HG03196 (cell line): ENCODE measurements around the gene AFF3.
"Not testable (repeated sequence)": the region's sequence is repeated elsewhere in the genome, so short reads cannot be mapped to it uniquely, and the experiment has no call there.

Experiments
- ATAC-seq: cut with Tn5 transposase; IDR thresholded peaks from one replicate; pipeline ENCODE4 v1.9.1; 2021; ENCODE audit not compliant: unreplicated experiment

Gene AFF3

DNA sequence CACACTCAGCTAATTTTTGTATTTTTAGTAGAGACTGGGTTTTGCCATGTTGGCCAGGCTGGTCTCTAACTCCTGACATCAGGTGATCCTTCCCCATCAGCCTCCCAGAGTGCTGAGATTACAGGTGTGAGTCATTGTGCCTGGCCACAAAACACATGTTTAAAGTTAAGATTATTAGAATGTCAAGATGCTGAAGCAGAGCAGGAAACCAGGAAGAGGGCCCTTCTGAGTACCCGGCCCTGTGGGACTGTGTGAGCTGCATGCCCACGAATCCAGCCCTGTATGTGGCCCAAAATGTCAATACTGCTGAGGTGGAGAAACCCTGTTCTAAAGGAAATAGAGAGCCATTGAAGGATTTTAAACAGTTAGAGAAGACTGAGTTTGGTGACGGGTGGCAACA lies 621.6 kb downstream of the AFF3 start:
- ATAC-seq = no peak

DNA sequence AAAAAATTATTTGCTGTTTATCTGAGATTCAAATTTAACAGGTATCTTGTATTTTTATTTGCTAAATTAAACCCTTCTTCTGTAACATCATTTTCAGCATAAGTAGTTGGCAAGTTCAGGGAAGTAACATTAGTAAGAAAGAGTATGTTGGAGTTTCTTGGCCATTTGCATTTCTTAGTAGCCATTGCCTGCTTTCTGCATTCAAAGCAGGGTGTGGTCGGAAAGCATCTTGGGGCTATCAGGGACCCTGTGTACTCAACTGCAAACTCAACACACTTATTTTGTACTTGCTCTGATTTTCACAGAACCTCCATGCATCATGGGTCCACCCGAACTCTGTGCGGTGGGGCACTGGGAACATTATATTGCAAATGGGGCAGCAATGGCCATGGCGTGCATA lies 622.2 kb downstream of the AFF3 start:
- ATAC-seq = no peak

DNA sequence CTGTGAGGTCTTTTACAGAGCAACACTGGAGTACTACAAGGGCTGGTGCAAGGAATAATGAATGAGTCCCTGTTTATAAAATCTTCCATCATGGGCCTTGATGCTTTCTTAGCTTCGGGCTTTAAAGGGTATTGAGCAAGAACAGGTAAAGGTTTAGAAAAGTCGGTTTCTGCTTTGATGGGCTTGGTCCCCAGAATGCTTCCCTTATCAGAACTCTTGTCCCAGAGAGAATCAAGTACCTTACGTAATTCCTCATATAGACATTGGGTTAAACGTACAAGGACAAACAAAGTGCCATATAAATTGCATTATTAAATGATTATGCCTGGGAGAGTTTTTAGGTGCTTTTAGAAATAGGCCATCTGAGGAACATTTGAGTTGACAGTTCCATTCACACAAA lies 628.0 kb downstream of the AFF3 start:
- ATAC-seq = no peak

DNA sequence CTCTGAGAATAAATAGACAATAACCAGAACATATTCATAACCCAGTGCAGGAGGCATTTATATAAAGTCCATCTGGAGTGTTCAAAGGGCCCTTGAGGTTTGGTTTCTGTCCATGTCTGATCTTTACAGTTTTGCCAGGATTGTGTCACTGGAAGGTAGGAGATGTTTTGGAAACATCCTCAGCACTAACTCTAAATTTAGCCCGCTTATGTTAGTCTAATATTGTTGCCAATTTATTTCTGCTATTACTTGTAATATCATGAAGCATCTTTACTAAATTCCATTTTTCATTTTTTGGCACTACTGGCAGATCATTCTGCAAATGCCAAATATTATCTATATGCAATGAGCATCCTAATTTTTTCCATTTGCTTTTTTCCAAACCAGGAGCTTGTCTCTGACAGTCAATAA lies 630.2 kb downstream of the AFF3 start:
- no peak for ATAC-seq

DNA sequence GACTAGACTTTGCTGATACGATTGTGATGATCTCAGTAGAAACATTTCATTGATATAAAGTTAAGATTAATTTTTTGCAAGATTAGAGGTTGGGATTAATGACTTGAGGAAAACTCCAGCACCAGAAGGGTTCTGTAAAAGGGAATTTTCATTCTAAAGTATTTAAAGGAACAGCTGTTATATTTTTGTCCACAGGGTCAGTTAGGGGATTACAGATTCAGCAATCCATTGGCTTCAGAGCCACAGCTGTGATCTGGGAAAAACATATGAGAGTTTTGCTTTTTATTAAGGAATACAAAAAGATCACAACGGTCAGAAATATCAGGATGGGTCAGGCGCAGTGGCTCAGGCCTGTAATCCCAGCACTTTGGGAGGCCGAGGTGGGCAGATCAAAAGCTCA lies 633.0 kb downstream of the AFF3 start:
- no peak for ATAC-seq

DNA sequence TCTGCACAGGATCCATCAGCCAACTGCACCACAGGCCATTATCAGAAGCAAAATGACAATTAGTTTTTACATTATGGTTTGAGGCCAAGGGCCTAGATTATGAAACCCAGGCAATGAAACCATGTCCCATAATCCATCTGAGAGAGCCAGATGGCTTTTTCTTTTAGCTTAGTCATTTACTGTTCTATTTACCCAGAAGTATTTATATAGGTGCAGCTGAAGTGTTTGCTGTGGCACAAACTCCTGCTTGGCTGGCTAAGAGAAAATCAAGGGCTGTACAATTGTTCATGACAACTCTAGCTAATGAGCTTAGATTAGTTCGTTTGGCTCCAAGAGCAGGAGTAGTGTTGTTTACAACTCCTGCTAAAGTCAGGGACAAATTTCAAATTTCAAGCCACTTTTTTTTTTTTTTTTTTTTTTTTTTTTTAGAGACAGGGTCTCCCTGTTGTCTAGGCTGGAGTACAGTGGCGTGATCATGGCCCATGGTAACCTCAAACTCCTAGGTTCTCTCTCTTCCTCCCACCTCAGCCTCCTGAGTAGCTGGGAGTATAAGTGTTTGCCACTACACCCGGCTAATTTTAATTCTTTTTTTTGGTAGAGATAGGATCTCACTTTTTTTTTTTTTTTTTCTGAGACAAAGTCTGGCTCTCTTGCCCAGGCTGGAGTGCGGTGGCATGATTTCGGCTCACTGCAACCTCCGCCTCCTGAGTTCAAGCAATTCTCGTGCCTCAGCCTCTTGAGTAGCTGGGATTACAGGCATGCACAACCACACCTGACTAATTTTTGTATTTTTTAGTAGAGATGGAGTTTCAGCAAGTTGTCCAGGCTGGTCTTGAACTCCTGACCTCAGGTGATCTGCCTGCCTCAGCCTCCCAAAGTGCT lies 634.2 kb downstream of the AFF3 start:
- no peak for ATAC-seq

DNA sequence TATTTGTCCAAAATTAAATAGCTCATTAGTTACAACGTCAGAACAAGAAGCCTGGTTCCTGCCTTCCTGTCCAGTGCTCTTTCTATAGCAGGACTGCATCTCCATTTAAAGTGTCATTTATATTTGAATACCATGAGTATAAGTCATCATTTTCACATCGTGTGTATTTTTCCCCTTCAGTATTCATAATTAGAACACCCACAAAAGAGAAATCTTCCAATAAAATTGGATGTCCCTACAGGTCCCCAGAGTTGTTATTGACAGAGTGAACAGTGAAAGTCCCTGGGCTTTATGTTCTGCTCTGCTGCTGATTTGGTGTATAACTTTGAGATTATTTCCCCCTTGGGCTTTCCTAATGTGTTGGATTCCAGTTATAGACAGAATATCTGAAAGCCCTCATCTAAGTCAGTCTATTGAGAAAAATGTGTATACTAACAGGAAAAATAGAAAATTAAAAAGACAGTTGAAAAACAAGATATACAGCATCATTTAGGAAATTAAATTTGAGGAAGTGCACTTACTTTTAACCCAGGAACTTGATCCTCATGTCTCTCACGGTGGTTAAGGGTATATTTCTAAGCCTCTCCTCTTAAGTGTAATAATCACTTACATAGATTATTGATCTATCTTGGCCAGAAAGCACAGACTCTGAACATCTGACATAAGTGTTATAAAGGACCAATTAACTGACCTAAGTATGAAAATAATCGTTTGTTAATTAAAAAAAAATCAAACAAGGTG lies 637.4 kb downstream of the AFF3 start:
- no peak for ATAC-seq

DNA sequence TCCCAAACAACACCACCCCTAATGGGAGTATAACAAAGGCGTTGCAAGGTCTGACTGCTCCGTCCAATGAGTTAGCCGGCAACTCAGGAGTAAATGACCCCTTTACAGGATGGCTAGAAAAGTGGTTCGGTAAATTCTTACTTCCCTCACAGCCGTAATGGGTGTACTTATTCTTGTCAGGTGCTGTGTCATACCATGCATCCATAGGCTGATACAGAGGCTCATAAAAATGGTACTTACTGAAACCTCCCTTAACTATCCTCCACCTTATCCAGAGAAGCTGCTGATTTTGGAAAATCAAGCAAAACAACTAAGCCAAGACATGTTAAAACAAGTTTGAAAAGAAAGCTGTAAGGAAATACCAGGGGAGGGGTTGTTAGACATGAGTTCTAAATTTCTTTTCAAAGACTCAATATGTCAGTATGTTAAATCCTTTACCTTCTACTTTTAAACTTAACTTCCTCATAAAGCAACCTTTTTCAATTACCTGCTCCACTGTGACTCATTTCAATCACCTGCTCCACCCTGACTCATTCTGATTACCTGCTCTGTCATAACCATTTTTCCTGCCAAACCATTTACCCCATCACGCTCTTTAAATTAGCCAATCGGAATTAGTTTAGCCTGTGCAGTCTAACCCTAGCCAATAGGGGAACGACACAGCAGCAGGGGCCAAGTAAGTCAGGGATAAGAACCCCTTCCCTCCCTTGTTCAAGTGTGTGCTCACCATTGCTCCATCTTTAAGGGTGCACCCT lies 638.6 kb downstream of the AFF3 start:
- not testable (repeated sequence) for ATAC-seq

DNA sequence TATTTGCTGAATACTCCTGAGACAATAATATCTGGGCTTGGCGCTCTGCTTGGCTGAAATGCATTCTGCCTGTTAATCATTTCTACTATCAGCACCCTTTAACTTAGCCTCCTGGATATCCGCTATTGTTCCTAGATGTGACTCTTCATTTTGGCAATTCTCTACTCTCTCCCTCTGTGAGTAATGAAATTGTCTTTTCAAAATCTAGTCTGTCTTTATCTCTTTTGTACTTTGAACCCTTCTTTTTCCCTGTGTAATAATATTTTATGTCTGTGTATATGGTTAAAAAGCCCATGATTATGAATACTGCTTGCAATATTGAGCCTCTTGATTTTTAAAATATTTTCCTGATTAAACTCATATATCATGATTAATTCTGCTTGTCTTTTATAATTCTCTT lies 646.4 kb downstream of the AFF3 start:
- ATAC-seq = no peak
